Peyer's patch (tissue), 4 donors: ENCODE measurements around the gene ZNF579.

Source experiments
- CTCF ChIP-seq, 6 experiments: fragments of 450-650 bp in 4 of 6; fragments of 200-600 bp in 2 of 6; sonication (generic) in 1 of 6; IDR thresholded peaks; one replicate each; pipeline ENCODE4 v1.5.1; 2017 to 2019; ENCODE audit warnings: antibody characterized with exemption in 6 of 6, mild to moderate bottlenecking in 3 of 6, moderate library complexity in 1 of 6
- POLR2A ChIP-seq, 2 donors: fragments of 450-650 bp; IDR thresholded peaks; one replicate each; pipeline ENCODE4 v1.5.1; 2017; ENCODE audit warnings: antibody characterized with exemption in 2 of 2, mild to moderate bottlenecking in 2 of 2, moderate library complexity in 2 of 2

GRCh38 chr19:55535965-55536350 is 44.7 kb downstream of the ZNF579 start:
- TF ChIP-seq CTCF (IDR thresholded peaks at IDR 0.05) (no peak), POLR2A (IDR thresholded peaks at IDR 0.05) (no peak)
